SU-DHL-6 (cell line): ENCODE data around the gene RNF144B.

Experiments
- EZH2phosphoT487 ChIP-seq: fragments of 200-600 bp; sonication (generic), shearing (Covaris generic); conservative IDR thresholded peaks from 2 replicates; pipeline ENCODE4 v1.6.1; 2018; ENCODE audit warnings: mild to moderate bottlenecking, antibody characterized with exemption, low read length, moderate library complexity, mixed read lengths
- TF ChIP-seq, protein P1 (sequence below): fragments of 200-600 bp; sonication (generic); IDR thresholded peaks from one replicate; pipeline ENCODE4 v1.5.1; 2017; ENCODE audit warnings: antibody characterized with exemption, mild to moderate bottlenecking, low read length, moderate library complexity; ENCODE audit not compliant: insufficient read depth, poor library complexity, severe bottlenecking

DNA sequence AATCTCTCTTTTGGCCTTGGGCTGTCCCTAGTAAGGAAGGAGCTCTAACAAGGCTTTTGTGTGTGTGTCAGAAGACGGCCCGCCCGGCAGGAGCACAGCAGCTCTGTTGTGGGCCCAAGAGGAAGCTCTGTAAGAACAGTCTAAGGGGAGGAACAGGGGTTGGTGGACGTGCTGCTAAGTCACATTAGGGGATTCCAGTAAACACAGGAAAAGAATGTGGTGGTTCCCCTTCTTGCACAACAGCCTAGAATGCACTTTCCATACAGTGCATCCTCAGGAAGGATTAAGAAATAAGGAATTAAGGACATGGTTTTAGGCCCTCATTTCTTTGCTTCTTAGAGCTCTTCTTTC lies 114.5 kb downstream of the RNF144B start:
- TF ChIP-seq, protein P1, sequence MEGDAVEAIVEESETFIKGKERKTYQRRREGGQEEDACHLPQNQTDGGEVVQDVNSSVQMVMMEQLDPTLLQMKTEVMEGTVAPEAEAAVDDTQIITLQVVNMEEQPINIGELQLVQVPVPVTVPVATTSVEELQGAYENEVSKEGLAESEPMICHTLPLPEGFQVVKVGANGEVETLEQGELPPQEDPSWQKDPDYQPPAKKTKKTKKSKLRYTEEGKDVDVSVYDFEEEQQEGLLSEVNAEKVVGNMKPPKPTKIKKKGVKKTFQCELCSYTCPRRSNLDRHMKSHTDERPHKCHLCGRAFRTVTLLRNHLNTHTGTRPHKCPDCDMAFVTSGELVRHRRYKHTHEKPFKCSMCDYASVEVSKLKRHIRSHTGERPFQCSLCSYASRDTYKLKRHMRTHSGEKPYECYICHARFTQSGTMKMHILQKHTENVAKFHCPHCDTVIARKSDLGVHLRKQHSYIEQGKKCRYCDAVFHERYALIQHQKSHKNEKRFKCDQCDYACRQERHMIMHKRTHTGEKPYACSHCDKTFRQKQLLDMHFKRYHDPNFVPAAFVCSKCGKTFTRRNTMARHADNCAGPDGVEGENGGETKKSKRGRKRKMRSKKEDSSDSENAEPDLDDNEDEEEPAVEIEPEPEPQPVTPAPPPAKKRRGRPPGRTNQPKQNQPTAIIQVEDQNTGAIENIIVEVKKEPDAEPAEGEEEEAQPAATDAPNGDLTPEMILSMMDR: no peak
- no peak for TF ChIP-seq EZH2phosphoT487
